Activated naive CD4-positive, alpha-beta T cell (primary cell): ENCODE measurements around the gene MRPL16.

ENCODE experiments used
- DNase-seq, 4 experiments: peaks; one replicate each; lab custom pipeline; 2025; lab: John Stamatoyannopoulos, UW

The MRPL16 gene

DNA sequence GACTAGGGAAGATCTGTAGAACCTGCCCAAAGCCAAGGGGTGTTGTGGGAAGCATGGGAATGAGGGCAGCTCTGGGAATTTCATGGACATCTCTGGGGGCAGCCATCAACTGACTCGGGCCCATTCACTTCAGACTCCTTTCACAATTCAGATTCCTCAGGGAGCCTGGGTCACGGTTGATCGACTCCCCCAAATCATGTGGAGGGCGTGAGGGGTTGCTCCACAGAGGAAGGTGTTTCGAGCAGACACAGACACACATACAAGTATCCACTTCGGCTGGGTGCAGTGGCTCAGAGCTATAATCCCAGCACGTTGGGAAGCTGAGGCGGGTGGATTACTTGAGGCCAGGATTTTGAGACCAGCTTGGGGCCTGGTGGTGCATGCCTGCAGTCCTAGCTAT, 39.7 kb downstream of the MRPL16 start:
- no peak for DNase-seq

DNA sequence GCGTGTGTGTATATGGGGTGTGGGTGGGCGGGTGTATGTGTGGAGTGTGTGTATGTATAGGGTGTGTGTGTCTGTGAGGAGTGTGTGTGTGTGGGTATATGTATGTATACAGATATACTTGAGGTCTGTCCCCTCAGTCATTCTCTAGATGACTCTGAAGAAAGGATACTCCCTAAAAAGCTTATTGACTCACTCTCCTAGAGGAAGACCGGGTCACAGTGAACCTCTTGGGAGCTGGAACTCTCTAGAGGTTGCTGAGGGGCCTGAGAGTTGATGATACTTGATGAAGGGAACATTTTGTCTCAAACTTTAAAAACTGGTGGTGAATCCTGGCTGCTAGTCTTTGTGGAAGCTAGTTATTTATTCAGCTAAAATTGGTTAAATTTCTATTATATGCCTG, 40.3 kb downstream of the MRPL16 start:
- no peak for DNase-seq

DNA sequence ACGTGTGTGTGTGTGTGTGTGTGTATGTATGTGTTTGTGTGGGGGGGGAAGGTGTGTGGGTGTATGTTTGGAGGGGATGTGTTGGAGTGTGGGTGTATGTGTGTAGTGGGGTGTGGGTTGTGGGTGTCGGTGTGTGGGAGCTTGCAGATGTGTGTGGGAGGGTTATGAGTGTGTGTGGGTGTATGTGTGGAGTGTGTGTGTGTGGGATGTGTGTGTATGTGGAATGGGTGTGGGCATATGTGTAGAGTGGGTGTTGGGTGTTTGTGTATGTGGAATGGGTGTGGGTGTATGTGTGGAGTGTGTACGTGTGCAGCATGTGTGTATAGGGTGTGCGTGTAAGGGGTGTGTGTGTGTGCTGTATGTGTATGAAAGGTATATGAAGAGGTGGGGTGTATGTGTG, 40.8 kb downstream of the MRPL16 start:
- DNase-seq, result no peak

DNA sequence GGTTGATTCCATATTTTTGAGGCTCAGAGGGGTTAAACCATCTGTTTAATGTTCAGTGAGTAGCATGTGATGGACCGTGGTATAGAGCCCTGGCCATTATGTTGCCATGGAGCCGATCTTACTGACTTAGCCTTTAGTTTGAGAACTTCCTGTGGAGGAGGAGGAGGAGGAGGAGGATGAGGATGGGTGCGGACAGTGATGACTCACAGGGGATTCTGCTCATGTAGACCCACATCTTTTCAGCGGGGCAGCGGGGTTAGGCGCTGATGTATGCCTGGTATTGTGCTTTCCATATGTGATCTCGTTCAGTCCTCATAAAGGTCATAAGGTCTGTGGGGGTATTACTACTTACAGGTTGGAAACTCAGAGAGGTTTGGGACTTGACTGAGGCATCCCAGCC, 41.5 kb downstream of the MRPL16 start:
- no peak for DNase-seq

DNA sequence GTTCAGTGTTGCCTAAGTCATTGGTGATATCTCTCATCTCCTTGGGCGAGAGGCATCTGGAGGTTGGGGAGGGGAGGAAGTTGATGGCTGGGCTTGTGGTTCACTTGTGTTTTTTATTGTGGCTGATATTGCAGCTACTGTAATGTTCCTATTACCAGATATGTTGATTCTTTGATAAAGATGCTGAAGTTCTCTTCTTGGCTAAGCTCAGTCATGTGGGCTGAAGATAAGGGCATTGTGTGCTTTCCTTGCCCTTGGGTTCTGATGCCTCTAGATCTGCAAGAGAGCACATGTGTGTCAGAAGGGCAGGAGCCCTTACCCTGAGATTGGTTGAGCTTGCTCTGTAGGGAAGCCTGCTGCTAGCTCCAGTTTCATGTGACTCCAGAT, 43.4 kb downstream of the MRPL16 start:
- DNase-seq, result no peak

DNA sequence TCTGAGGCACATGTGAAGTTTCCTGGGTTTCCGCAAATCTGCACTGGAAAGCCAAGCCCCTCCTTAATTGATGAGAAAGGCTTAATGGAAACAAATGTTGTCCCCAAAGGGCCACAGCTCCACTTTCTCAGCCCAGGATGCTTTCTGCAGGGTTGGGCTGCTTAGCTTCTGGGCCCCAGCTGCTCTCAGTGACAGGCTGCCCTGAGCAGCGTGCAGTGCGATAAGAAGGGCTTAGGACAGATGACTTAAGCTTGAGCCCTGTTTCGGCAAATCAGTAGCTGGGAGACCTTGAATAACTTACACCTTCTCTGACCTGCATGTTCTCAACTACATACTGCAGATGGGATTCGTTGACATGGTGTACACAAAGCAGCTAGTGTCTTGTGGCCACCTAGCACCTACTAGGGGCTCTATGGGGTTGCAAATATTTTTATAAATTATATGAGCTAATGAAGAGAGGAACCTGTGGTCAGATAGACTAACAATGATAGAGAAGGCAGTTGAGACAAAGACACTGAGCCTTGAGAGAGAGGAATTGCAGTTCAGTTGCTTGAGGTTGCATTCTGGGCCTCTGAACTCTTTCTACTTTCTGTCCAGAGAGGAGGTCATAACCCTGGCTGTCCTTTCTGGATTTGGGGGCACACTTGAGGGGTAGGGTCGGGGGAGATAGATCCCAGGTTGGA, 43.9 kb downstream of the MRPL16 start:
- DNase-seq, result no peak

DNA sequence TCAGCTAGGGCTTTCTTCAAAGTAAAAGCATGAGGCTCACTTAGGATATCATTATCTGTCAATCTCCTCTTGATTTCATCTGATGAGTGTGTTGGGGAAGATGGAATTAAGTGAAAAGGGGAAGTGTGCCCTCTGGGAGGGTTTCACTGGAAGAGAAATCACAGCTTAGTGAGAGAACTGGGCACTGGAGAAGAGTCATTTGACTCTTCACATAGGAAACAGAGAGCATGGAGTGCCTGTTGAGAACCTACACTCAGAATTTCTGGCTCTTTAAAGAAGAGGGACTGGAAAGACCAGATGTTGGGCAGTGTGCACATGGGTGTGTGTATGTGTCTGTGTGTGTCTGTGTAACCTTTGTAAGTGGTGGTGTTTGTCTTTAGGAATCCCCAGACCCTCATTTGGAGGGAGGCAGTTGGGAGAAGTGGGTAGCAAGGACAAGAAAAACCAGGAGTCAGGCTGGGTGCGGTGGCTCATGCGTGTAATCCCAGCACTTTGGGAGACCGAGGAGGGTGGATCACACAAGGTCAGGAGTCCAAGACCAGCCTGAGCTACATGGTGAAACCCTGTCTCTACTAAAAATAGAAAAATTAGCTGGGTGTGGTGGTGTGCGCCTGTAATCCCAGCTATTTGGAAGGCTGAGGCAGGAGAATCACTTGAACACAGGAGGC, 45.4 kb downstream of the MRPL16 start:
- DNase-seq, result no peak

DNA sequence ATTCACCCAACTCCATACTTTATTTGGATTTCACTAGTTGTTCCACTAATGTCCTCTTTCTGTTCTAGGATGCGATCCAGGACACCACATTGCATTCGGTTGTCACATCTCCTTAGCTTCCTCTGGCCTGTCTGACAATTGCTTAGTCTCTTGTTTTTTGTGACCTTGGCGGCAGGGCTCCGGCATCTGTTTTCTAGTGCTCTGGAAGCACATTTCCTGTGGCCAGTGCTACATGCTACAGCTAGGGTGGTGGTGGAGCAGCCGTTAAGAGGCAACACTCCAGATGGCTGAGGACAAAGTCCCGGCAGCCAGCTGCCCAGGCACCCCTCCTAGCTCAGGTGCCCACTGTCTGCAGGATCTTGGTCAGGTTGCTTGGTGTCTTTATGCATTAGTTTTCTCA, 48.6 kb downstream of the MRPL16 start:
- no peak for DNase-seq

DNA sequence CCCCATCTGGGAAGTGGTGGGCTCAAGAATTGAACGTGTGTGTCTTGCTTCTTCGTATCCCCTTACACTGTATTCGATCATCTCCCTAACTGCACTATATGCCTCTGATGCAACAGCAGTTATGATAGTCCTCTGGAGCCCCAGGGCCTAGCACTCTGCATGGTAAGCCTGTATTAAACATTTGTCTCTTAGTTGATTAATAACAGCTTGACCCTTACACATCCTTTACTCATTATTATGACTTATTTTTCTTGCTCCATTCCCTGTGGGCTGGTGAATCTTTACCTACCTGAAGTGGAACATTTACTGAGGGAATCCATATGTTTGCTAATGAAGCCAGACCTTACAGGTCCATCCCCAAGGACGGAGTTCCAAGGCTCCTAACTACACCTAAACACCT, 49.8 kb downstream of the MRPL16 start:
- no peak for DNase-seq

DNA sequence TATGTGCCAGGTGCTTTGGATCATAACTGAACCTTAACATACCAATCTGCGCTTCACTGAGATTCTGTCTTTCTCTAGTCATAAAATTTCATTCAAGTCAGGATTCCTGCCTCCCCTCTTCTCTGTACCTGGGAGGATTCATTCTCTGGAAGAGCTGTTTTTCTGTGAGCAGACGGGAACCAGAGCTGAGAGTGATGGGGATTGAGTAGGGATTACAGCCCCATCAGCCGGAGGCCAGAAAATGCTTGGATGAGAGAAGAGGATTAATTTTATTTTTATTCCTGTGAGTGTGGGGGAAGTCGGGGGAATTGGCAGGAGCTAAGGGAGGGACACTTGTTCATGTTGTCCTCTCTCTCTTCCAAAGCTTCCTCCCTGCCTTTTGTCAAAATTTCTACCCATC, 50.7 kb downstream of the MRPL16 start:
- no peak for DNase-seq

DNA sequence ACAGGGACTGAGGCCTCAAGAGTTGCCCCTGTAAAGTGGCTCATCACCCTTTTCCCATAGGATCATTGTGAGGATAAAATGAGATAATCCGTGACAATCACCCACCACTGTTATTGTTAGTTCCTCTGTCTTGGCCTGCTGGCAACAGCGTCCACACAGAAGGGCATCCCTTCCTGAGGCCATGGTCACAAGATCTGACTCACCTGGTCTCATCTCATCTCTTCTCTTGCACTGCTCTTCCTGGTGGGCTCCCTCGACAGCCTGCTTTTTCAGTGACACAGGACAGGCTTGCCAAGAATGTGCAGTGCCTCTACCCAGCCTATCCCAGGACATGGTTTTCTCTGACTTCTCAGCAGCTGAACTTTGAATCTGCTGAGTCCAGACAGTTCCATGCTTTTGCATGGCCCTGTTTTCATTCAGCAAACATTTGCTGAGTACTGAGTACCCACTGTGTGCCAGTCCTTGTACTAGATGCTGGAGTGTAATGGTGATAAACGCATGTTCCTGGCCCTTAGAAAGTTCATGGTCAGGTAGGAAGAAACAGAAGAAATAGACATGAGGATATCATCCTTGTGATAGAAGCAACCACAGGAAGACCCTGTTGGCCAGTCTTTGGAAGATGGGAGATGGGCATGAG, 52.1 kb downstream of the MRPL16 start:
- no peak for DNase-seq

DNA sequence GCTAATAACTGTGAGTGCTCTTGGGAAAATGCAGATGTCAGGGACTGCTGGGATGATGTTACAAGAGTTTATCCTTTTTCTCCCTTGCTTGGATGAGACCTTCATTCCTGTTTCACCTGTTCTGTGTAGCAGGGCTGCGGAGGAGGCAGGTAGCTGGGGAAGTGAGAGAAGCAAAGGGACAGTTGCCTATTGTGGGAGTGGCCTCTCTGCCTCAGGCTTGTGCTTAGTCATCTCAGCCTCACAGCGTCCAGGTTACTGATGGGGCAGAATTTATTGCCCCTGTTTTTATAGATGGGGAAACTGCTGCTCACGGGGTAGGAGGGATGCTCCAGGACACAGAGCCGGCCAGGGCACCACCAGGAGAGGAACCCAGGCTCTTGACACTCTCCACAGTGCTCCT, 53.7 kb downstream of the MRPL16 start:
- no peak for DNase-seq

DNA sequence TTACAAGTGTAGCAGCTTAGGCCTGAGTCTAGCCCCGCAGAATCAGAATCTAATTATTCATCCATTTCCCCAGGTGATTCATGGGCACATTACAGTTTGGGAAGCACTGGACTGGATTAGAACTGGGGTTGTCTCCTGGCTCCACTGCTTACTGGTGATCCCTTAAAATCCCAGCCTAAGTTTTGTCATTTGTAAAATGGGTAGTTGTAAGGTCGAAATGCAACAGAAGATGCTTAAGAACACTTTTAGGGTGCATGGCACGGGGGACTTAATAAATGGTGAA, 54.1 kb downstream of the MRPL16 start:
- no peak for DNase-seq
